ENCODE data around the gene PTOV1. TPM values are rescaled to one million over a fixed set of nuclear protein-coding genes. Genes with fewer than 3 reads are reported as not detected.

Gene PTOV1
- total and polyA plus RNA-seq, 2 of the 8 experiments (the other 6 are each of a cell fraction or from before 2014, with no cell fraction given): 147 to 251 TPM

DNA sequence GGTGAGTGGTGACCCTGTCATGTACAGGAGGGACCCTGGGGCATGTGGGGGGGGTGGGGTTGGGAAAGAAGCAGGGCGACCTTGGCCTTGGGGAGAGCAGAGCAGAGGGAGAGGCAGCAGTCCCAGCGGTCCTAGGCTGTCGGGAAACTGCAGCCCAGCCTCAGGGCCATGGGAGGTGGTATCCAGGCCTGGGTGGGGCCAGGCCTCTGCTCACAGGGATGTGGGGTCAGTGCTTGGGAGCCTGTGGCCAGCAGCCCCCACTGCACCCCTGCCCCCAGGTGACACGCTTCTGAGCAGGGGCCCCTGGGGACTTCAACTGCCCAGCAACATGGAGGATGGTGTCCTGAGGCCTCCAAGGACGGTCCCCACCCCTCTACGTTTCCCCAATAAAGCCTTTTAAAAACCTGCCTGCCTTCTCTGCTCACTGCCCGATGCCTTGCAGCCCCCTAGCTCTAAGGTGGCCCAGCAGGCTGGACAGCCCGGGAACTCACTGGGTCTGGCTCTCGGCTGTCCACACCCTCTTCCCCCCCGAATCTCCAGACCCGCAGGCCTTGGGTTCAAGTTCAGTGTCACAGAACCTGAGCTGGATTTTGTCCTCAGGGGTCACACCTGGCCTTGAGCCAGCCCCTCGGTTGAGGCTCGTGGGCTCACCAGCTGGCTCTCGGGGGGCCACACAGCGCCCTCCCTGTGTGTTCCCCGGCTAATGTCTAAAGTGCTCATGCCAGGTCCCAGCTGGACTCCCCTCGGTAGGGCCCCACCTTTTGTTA, 9.6 kb downstream of the PTOV1 start (continued):
- peak; percentile 62; the same call in 1 of the 2 replicates for TF ChIP-seq POLR2AphosphoS5 (IDR thresholded peaks at IDR 0.05; ENCODE audit: low read depth, low read length)

Data from H1 (cell line).